CD8-positive, alpha-beta memory T cell (primary cell): ENCODE data around the gene NPC1L1. TPM values are rescaled to one million over a fixed set of nuclear protein-coding genes. Genes with fewer than 3 reads are reported as not detected.
A peak's percentile ranks its signal among the peaks of the same experiment; 100 is the strongest.

Experiments used
- CTCF ChIA-PET: fragments of 350-600 bp; sonication (Branson Sonifier 250); formaldehyde crosslinking; loops from one replicate; lab custom pipeline; 2021; ENCODE audit warnings: antibody characterized with exemption; lab: Charles Lee
- POLR2A ChIA-PET: fragments of 350-600 bp; sonication (Branson Sonifier 250); formaldehyde crosslinking; loops from one replicate; lab custom pipeline; 2021; ENCODE audit warnings: antibody characterized with exemption; lab: Charles Lee
- DNase-seq, 5 donors: peaks; one replicate each; pipeline versions ENCODE4 v3.0.0 to v3.0.0-alpha.2; 2020 to 2022; ENCODE audit warnings: mixed read lengths in 1 of 5
- H3K27ac ChIP-seq: one replicate; pipeline ENCODE4 v1.7.0; 2013; ENCODE audit warnings: low read depth, mild to moderate bottlenecking, low read length, moderate library complexity
- H3K27me3 ChIP-seq: 2 replicates; pipeline ENCODE4 v1.7.0; 2013; ENCODE audit warnings: low read length, mild to moderate bottlenecking; ENCODE audit not compliant: insufficient read depth, poor library complexity, severe bottlenecking
- H3K36me3 ChIP-seq: 2 replicates; pipeline ENCODE4 v1.7.0; 2013; ENCODE audit warnings: mild to moderate bottlenecking, low read length, moderate library complexity; ENCODE audit not compliant: insufficient read depth
- H3K4me1 ChIP-seq: 2 replicates; pipeline ENCODE4 v1.7.0; 2013; ENCODE audit warnings: mild to moderate bottlenecking, low read length, moderate library complexity; ENCODE audit not compliant: insufficient read depth
- H3K4me3 ChIP-seq: 2 replicates; pipeline ENCODE4 v1.7.0; 2013; ENCODE audit warnings: mild to moderate bottlenecking, low read length
- H3K9me3 ChIP-seq: 2 replicates; pipeline ENCODE4 v1.7.0; 2013; ENCODE audit warnings: mild to moderate bottlenecking, low read length
- H3K27ac Mint-ChIP-seq, 8 donors: one replicate each; pipeline ENCODE4 v1.8.0; 2020 to 2021; ENCODE audit warnings: mixed read lengths in 8 of 8, mild to moderate bottlenecking in 6 of 8, inconsistent platforms in 3 of 8, moderate library complexity in 3 of 8
- H3K27me3 Mint-ChIP-seq, 2 donors: one replicate each; pipeline ENCODE4 v1.8.0; 2020 to 2021; ENCODE audit warnings: mixed read lengths in 2 of 2, mild to moderate bottlenecking in 1 of 2, moderate library complexity in 1 of 2
- H3K36me3 Mint-ChIP-seq, 3 donors: one replicate each; pipeline ENCODE4 v1.8.0; 2020 to 2021; ENCODE audit warnings: mixed read lengths in 3 of 3, inconsistent platforms in 1 of 3, mild to moderate bottlenecking in 1 of 3
- H3K4me1 Mint-ChIP-seq, 3 donors: one replicate each; pipeline ENCODE4 v1.8.0; 2020 to 2021; ENCODE audit warnings: mixed read lengths in 3 of 3, inconsistent platforms in 1 of 3, mild to moderate bottlenecking in 1 of 3
- H3K4me3 Mint-ChIP-seq, 7 donors: one replicate each; pipeline ENCODE4 v1.8.0; 2020 to 2021; ENCODE audit warnings: mixed read lengths in 7 of 7, mild to moderate bottlenecking in 6 of 7, moderate library complexity in 4 of 7, inconsistent platforms in 2 of 7
- H3K9me3 Mint-ChIP-seq, 5 donors: one replicate each; pipeline ENCODE4 v1.8.0; 2020 to 2022; ENCODE audit warnings: mixed read lengths in 5 of 5, mild to moderate bottlenecking in 3 of 5, moderate library complexity in 2 of 5, inconsistent platforms in 1 of 5
- polyA plus RNA-seq: library from polyadenylated mRNA; unstranded; fragments of 300-500 nt; fragmentation: Illumina TruSeq; gene quantifications from one replicate; pipeline ENCODE4 v1.2.3, GENCODE V29; 2021
- total RNA-seq, 2 experiments: library from RNA; stranded (reverse); gene quantifications; one replicate each; pipeline ENCODE4 v1.2.3, GENCODE V29; 2021

NPC1L1 gene
- total and polyA plus RNA-seq, 3 experiments from 2014 or later = not detected

DNA sequence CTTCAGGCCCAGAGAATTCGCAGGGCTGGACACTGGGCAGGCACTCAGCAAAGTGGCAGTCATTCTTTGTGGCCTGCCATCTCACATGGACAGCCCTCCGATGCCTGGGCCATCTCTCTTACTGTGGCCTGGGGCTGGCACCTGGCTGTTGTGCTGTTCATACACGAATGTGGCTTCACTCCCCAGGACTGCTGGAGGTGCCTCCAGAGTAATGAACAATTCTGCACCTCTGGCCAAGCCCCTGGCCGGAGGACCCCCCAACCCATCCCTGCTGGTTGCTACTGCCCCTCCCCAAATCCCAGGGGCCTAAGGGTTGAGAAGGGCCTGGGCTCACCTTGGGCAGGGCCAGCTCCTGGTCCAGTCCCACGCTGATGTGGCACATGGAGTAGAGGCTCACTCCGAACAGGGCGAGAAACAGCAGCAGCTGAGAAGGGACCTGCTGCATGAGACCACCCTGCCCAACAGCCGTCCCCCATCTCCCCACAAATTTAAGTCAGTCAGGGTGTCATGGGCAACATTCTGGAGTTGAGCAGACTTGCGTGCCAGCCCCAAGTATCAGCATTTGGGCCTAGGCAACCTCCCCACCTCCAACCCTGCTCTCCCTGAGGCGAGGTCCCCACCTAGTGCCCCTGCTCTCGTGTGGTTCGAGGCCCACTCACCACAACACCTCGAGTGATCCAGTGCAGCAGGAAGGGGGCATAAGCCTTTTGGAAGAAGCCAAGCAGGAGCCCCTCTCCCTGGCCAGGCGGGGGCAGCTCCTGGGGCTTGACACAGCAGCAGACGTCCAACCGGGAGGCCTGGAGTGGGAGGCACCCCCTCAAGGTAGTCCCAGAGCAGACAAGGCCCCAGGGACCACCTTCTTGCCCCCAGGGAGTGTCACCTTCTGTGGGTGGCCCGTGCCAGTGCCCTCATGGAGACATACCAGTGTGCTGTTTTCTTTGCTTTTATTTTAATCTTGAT is 9.4 kb downstream of the NPC1L1 start:
- no peaks in the 10 kb centered on the region for H3K4me1 Mint-ChIP-seq
- no peaks in the 10 kb centered on the region for H3K36me3 Mint-ChIP-seq
- Histone ChIP-seq H3K36me3 (no peaks in the 10 kb centered on the region), H3K4me1 (no peaks in the 10 kb centered on the region), H3K27ac (no peak overlapping the region), H3K9me3 (no peaks in the 10 kb centered on the region), H3K4me3 (no peak overlapping the region), H3K27me3 (no peaks in the 10 kb centered on the region)
- ChIA-PET CTCF (no interaction called here), POLR2A (no interaction called here)
- peak overlapping the region in 1 of 8 donors; percentile 60 for H3K27ac Mint-ChIP-seq
- no peak overlapping the region for H3K4me3 Mint-ChIP-seq
- peaks cover 0 to 10% (median 5%) of the 10 kb centered on the region in 5 donors for H3K9me3 Mint-ChIP-seq
- peaks cover 0 to 2% of the 10 kb centered on the region in 2 donors for H3K27me3 Mint-ChIP-seq
- no peak for DNase-seq

DNA sequence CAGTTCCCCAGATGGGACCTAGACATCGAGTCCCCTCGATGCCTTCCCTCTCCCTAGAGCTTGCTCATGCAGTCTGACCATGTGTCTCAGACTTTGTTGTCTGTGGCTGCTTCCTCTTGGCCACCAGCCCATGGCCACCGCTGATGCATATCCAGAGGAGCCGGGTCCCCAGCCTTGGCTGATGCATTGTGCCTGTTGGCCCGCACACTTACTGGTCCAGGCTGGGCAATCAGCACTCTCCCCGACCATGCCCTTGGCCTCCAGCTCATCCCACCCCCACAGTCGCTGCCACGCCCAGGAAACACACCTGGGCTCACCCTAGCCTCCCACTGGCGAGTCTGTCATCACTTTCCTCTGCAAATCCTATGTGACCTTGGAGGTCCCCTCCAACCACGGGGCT is 10.1 kb downstream of the NPC1L1 start:
- H3K36me3 ChIP-seq = no peaks in the 10 kb centered on the region
- DNase-seq = no peak
- no peaks in the 10 kb centered on the region for H3K4me1 Mint-ChIP-seq
- no peaks in the 10 kb centered on the region for H3K4me1 ChIP-seq
- H3K4me3 Mint-ChIP-seq = no peak overlapping the region
- no peaks in the 10 kb centered on the region for H3K27me3 ChIP-seq
- H3K27me3 Mint-ChIP-seq = peaks cover 0 to 2% of the 10 kb centered on the region in 2 donors
- ChIA-PET CTCF (no interaction called here), POLR2A (no interaction called here)
- H3K27ac Mint-ChIP-seq = peak overlapping the region in 1 of 8 donors; percentile 60
- H3K27ac ChIP-seq = no peak overlapping the region
- no peak overlapping the region for H3K4me3 ChIP-seq
- peaks cover 0 to 11% (median 6%) of the 10 kb centered on the region in 5 donors for H3K9me3 Mint-ChIP-seq
- no peaks in the 10 kb centered on the region for H3K9me3 ChIP-seq
- H3K36me3 Mint-ChIP-seq = peaks cover 0 to 2% (median 0%) of the 10 kb centered on the region in 3 donors

DNA sequence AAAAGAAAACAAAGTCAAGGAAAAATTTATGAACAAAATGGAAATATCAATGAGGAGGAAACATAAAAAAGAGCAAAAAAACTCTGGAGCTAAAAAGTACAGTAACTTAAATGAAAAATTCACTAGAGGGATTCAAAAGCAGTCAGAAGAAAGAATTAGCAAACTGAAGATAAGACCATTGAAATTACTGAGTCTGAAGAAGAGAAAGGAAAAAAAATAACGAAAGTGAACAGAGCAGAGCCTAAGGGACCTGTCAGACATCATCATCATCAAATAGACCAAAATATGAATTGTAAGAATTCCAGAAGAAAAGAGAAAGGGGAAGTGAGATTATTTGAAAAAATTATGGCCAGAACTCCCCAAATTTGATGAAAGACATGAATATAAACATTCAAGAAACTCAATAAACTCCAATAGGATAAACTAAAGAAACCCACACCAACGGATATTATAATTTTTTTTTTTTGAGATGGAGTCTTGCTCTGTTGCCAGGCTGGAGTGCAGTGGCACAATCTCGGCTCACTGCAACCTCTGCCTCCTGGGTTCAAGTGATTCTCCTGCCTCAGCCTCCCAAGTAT is 16.2 kb downstream of the NPC1L1 start:
- Histone ChIP-seq H3K36me3 (no peaks in the 10 kb centered on the region), H3K4me3 (no peak overlapping the region), H3K27me3 (no peaks in the 10 kb centered on the region), H3K27ac (no peak overlapping the region), H3K4me1 (no peaks in the 10 kb centered on the region), H3K9me3 (peaks cover 3% of the 10 kb centered on the region)
- Mint-ChIP-seq H3K27ac (no peak overlapping the region), H3K36me3 (peaks cover 2 to 22% (median 3%) of the 10 kb centered on the region in 3 donors), H3K9me3 (peaks cover 5 to 31% (median 24%) of the 10 kb centered on the region in 5 donors), H3K4me3 (peak overlapping the region in 1 of 7 donors; percentile 29), H3K27me3 (peaks cover 12 to 23% of the 10 kb centered on the region in 2 donors), H3K4me1 (no peaks in the 10 kb centered on the region)
- ChIA-PET POLR2A (no interaction called here), CTCF (no interaction called here)
- no peak for DNase-seq

DNA sequence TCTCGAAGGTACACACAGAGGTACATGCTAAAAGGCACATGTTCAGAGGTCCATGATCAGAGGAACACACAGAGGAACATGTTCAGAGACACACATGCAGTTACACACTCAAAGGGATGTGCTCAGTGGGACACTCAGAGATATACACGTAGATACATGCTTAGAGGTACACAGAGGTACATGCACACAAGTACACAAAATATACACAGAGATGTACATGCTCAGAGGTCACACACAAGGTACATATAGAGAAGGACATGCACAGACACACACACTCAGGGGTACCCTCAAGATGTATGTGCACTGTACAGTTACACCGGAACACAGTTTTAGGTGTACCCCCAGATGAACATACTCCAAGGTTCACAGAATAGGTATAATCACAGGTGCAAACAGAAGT is 18.8 kb downstream of the NPC1L1 start:
- Mint-ChIP-seq H3K9me3 (peaks cover 5 to 26% (median 20%) of the 10 kb centered on the region in 5 donors), H3K4me1 (no peaks in the 10 kb centered on the region), H3K27me3 (peaks cover 14 to 28% of the 10 kb centered on the region in 2 donors), H3K36me3 (peaks cover 2 to 22% (median 3%) of the 10 kb centered on the region in 3 donors), H3K27ac (no peak overlapping the region), H3K4me3 (no peak overlapping the region)
- no peak for DNase-seq
- Histone ChIP-seq H3K36me3 (no peaks in the 10 kb centered on the region), H3K27ac (no peak overlapping the region), H3K9me3 (peaks cover 3% of the 10 kb centered on the region), H3K4me1 (no peaks in the 10 kb centered on the region), H3K27me3 (no peaks in the 10 kb centered on the region), H3K4me3 (no peak overlapping the region)
- ChIA-PET CTCF (interaction anchor here (1.7 kb wide), 1 partner anchor 12 kb away, joined by 5 read pairs; no protein-coding TSS in a partner anchor), POLR2A (no interaction called here)

DNA sequence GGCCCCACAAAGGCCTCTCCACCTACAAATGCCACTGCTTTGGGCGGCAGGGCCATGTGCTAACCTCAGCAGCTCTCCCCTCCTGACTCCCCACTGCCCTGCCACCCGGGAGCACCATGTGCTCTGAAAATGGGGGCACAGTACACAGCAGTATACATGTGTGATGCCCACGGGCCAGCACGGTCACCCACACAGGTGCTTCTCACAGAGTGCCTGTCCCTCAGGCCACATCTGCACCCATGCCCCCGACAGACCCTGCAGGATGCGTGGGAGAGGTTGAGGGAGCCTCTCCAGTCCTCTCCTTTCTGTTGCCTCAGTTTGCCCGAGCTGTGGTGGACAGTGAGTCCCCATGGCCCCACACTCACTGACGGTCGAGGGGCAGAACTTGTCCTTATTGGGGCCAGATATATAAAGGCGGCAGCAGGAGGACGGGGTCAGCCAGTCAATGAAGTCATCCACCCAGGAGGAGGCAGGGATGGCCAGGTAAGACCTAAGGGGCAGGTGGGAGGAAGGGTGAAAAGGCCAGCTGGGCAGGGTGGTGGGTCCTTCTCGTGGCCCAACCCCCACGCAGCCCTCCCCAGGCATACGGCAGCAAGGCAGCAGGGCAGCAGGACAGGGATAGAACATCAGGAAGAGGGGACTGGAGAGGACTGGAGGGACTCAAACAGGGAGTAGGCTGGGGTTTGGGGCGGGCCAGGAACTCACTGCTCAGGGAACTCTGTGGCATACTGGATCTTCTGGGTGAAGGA is 19.6 kb downstream of the NPC1L1 start:
- Histone ChIP-seq H3K4me1 (no peaks in the 10 kb centered on the region), H3K36me3 (no peaks in the 10 kb centered on the region), H3K4me3 (no peak overlapping the region), H3K27me3 (no peaks in the 10 kb centered on the region), H3K27ac (no peak overlapping the region), H3K9me3 (peaks cover 3% of the 10 kb centered on the region)
- no peak for DNase-seq
- Mint-ChIP-seq H3K9me3 (peaks cover 5 to 21% (median 19%) of the 10 kb centered on the region in 5 donors), H3K4me1 (no peaks in the 10 kb centered on the region), H3K36me3 (peaks cover 2 to 22% (median 3%) of the 10 kb centered on the region in 3 donors), H3K27ac (no peak overlapping the region), H3K4me3 (no peak overlapping the region), H3K27me3 (peaks cover 14 to 28% of the 10 kb centered on the region in 2 donors)
- POLR2A ChIA-PET = no interaction called here
- CTCF ChIA-PET = no interaction called here

DNA sequence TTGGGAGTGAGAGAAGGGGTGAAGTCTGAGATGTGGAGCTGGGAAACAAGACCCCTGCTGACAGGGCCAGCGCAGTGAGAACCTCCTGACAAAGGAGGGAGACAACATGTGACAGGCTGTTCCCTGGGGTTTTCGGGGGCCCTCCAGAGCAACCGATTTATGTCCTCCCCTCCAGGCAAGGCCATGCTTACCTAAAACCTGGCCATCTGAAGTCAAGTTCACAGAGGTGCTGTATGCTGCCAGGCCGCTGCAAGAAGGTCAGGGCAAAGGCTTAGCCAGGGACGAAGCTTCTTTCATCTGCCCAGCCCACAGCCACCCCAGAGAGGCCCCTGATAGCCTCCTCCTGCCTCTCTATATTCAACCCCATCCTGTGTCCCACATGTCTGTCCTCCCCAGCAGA is 20.6 kb downstream of the NPC1L1 start:
- H3K27me3 Mint-ChIP-seq = peaks cover 14 to 28% of the 10 kb centered on the region in 2 donors
- H3K27ac Mint-ChIP-seq = no peak overlapping the region
- no peak overlapping the region for H3K27ac ChIP-seq
- H3K4me1 Mint-ChIP-seq = no peaks in the 10 kb centered on the region
- no peaks in the 10 kb centered on the region for H3K27me3 ChIP-seq
- H3K4me3 Mint-ChIP-seq = no peak overlapping the region
- H3K4me1 ChIP-seq = no peaks in the 10 kb centered on the region
- POLR2A ChIA-PET = no interaction called here
- CTCF ChIA-PET = interaction anchor here (1.2 kb wide), 1 partner anchor 45 kb away, joined by 3 read pairs; no protein-coding TSS in a partner anchor
- H3K9me3 Mint-ChIP-seq = peaks cover 5 to 16% (median 13%) of the 10 kb centered on the region in 5 donors
- no peaks in the 10 kb centered on the region for H3K36me3 ChIP-seq
- peaks cover 2 to 17% (median 3%) of the 10 kb centered on the region in 3 donors for H3K36me3 Mint-ChIP-seq
- peaks cover 3% of the 10 kb centered on the region for H3K9me3 ChIP-seq
- DNase-seq = no peak
- no peak overlapping the region for H3K4me3 ChIP-seq

DNA sequence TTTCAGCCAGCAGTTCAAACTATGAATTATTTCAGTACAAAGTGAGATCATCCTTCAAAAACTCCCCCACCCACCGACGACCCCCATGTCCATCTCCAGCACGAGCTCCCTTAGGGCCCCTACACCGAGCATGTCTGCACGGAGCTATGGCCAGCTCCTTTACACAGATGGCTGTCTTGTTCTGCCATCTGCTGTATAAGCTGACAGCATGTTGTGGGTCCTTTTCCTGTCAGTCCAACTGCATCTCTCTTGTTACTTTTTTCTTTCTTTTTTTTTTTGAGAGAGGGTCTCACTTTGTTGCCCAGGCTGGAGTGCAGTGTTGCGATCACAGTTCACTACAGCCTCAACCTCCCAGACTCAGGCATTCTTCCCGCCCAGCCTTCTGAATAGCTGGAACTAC is 21.6 kb downstream of the NPC1L1 start:
- no peak for DNase-seq
- POLR2A ChIA-PET = no interaction called here
- CTCF ChIA-PET = no interaction called here

More for the DNA sequence above, 21.6 kb downstream of the NPC1L1 start:
- no peak overlapping the region for H3K4me3 ChIP-seq
- H3K9me3 ChIP-seq = peaks cover 3% of the 10 kb centered on the region
- no peak overlapping the region for H3K27ac ChIP-seq
- no peak overlapping the region for H3K4me3 Mint-ChIP-seq
- peaks cover under 1 to 8% (median 5%) of the 10 kb centered on the region in 5 donors for H3K9me3 Mint-ChIP-seq
- H3K27me3 Mint-ChIP-seq = peaks cover 11 to 28% of the 10 kb centered on the region in 2 donors
- peaks cover 0 to 12% (median 0%) of the 10 kb centered on the region in 3 donors for H3K36me3 Mint-ChIP-seq
- H3K27ac Mint-ChIP-seq = no peak overlapping the region
- H3K27me3 ChIP-seq = no peaks in the 10 kb centered on the region
- H3K36me3 ChIP-seq = no peaks in the 10 kb centered on the region
- no peaks in the 10 kb centered on the region for H3K4me1 ChIP-seq
- H3K4me1 Mint-ChIP-seq = no peaks in the 10 kb centered on the region
